HepG2 (cell line): Measurements from ENCODE around the gene PSMB4. TPM values are rescaled to one million over a fixed set of nuclear protein-coding genes. Genes with fewer than 3 reads are reported as not detected.

ENCODE experiments used
- ASH2L ChIP-seq: fragments of 300-600, 200-600 bp; sonication (generic); IDR thresholded peaks from 2 replicates; pipeline ENCODE4 v1.7.0; 2017; ENCODE audit warnings: low read depth, mild to moderate bottlenecking, moderate library complexity, mixed read lengths, low read length; ENCODE audit not compliant: insufficient read length
- MAFG ChIP-seq: sonication (generic); formaldehyde crosslinking; IDR thresholded peaks from 2 replicates; pipeline ENCODE4 v1.5.1; 2020; ENCODE audit warnings: mild to moderate bottlenecking, missing genetic modification reagents
- MATR3 ChIP-seq: sonication (generic); formaldehyde crosslinking; IDR thresholded peaks from 2 replicates; pipeline ENCODE4 v1.4.0; 2020; ENCODE audit warnings: missing genetic modification reagents
- RBFOX2 ChIP-seq: fragments of 200-400 bp; formaldehyde crosslinking; IDR thresholded peaks from 2 replicates; pipeline ENCODE4 v1.6.1; 2017; ENCODE audit warnings: low read depth, mild to moderate bottlenecking, low read length
- REL ChIP-seq: sonication (generic); formaldehyde crosslinking; conservative IDR thresholded peaks from 2 replicates; pipeline ENCODE4 v1.8.0; 2022; ENCODE audit warnings: mild to moderate bottlenecking, missing genetic modification reagents, moderate library complexity
- SKI ChIP-seq: fragments of 450-650 bp; IDR thresholded peaks from one replicate; pipeline ENCODE4 v1.6.1; 2018; ENCODE audit warnings: mild to moderate bottlenecking; ENCODE audit not compliant: partially characterized antibody
- SMC3 ChIP-seq: IDR thresholded peaks from 2 replicates; pipeline ENCODE4 v1.6.1; 2011; ENCODE audit warnings: low read length, improper control_type of control experiment
- SOX5 ChIP-seq: IDR thresholded peaks from 2 replicates; pipeline ENCODE4 v1.6.1; 2016; ENCODE audit warnings: borderline replicate concordance
- TAF15 ChIP-seq: fragments of 200-400 bp; formaldehyde crosslinking; IDR thresholded peaks from one replicate; pipeline ENCODE4 v1.6.1; 2018; ENCODE audit warnings: mild to moderate bottlenecking, low read depth, low read length; ENCODE audit not compliant: poor library complexity, severe bottlenecking
- ZBTB3 ChIP-seq: sonication (generic); formaldehyde crosslinking; IDR thresholded peaks from 2 replicates; pipeline ENCODE4 v1.4.0; 2020; ENCODE audit warnings: low read depth, mild to moderate bottlenecking, moderate library complexity, missing genetic modification reagents, borderline replicate concordance
- ZFYVE20 ChIP-seq: sonication (generic); formaldehyde crosslinking; IDR thresholded peaks from 2 replicates; pipeline ENCODE4 v1.8.0; 2023; ENCODE audit warnings: low read depth, mild to moderate bottlenecking, moderate library complexity, missing genetic modification reagents, borderline replicate concordance
- ZMYM2 ChIP-seq: sonication (generic); formaldehyde crosslinking; IDR thresholded peaks from 2 replicates; pipeline ENCODE4 v1.8.0; 2022; ENCODE audit warnings: mild to moderate bottlenecking, missing genetic modification reagents
- ZNF253 ChIP-seq: sonication (generic); formaldehyde crosslinking; IDR thresholded peaks from 2 replicates; pipeline ENCODE4 v1.8.0; 2022; ENCODE audit warnings: mild to moderate bottlenecking, missing genetic modification reagents, borderline replicate concordance
- ZNF331 ChIP-seq: sonication (generic); formaldehyde crosslinking; IDR thresholded peaks from 2 replicates; pipeline ENCODE4 v1.4.0; 2020; ENCODE audit warnings: missing genetic modification reagents
- ZSCAN21 ChIP-seq: sonication (generic); formaldehyde crosslinking; IDR thresholded peaks from 2 replicates; pipeline ENCODE4 v1.8.0; 2022; ENCODE audit warnings: mild to moderate bottlenecking, missing genetic modification reagents, moderate library complexity, borderline replicate concordance
- polyA plus RNA-seq, 8 experiments: library from polyadenylated mRNA; depleted of rRNA in 3 of 8; stranded (reverse) in 7 of 8; unstranded in 1 of 8; fragments of >200 nt; fragmentation: Illumina TruSeq in 4 of 8; extraction: Trizol in 4 of 8; gene quantifications; 2 replicates each; pipeline versions ENCODE4 v1.2.1 to v1.2.3, GENCODE V29; 2011 to 2016; ENCODE audit warnings: low read depth in 4 of 8, missing spikeins in 1 of 8, mixed read lengths in 1 of 8; ENCODE audit not compliant: insufficient read depth in 1 of 8
- total RNA-seq, 5 experiments: library from RNA; depleted of rRNA; stranded (reverse); fragments of >200 nt; fragmentation: Illumina TruSeq; extraction: Trizol; gene quantifications; 2 replicates each; pipeline ENCODE4 v1.2.3, GENCODE V29; 2016; ENCODE audit warnings: low read depth in 1 of 5
- TF ChIP-seq, protein P1 (sequence below): sonication (generic); formaldehyde crosslinking; conservative IDR thresholded peaks from 2 replicates; pipeline ENCODE4 v1.4.0; 2020; ENCODE audit warnings: missing genetic modification reagents
- TF ChIP-seq, protein P2 (sequence below): sonication (generic); formaldehyde crosslinking; IDR thresholded peaks from 2 replicates; pipeline ENCODE4 v1.8.1; 2023; ENCODE audit warnings: mild to moderate bottlenecking, moderate library complexity, missing genetic modification reagents
- TF ChIP-seq, protein P3 (sequence below): sonication (generic); formaldehyde crosslinking; IDR thresholded peaks from 2 replicates; pipeline ENCODE4 v1.4.0; 2020; ENCODE audit warnings: mild to moderate bottlenecking, missing genetic modification reagents
- TF ChIP-seq, protein P4 (sequence below): sonication (generic); formaldehyde crosslinking; IDR thresholded peaks from 2 replicates; pipeline ENCODE4 v1.5.0; 2020; ENCODE audit warnings: mild to moderate bottlenecking, missing genetic modification reagents, borderline replicate concordance

The PSMB4 gene
- total and polyA plus RNA-seq, 2 of the 13 experiments (the other 11 are each of a cell fraction or from before 2014, with no cell fraction given), result 336 to 383 TPM

DNA sequence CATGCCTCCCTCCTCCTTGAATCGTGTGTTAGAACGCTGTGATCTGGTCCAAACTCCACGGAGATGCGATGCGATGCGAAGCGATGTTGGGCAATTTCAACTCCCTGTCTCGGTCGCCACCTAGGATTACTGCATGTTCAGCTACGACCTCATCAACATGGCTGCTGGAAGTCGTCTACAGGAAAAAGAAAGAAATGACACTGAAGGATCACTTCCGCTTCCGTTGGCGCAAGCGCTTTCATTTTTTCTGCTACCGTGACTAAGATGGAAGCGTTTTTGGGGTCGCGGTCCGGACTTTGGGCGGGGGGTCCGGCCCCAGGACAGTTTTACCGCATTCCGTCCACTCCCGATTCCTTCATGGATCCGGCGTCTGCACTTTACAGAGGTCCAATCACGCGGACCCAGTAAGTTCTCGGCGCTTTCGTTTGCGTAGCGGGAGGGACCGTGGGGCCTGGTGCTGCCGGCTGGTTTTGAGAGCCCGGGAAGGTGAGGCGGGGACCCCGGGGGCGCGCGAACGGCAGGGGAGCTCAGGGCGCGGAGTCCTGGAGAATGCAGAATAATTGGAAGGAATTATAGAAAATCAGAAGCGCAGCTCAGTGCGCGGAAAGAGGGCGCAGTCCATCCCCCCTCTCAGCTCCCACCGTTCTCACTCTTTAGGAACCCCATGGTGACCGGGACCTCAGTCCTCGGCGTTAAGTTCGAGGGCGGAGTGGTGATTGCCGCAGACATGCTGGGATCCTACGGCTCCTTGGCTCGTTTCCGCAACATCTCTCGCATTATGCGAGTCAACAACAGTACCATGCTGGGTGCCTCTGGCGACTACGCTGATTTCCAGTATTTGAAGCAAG, at the start of gene PSMB4 (continued):
- TF ChIP-seq, protein P1, sequence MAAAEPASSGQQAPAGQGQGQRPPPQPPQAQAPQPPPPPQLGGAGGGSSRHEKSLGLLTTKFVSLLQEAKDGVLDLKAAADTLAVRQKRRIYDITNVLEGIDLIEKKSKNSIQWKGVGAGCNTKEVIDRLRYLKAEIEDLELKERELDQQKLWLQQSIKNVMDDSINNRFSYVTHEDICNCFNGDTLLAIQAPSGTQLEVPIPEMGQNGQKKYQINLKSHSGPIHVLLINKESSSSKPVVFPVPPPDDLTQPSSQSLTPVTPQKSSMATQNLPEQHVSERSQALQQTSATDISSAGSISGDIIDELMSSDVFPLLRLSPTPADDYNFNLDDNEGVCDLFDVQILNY (CRISPR knock-in tag), result no peak
- 0 out of 2 replicates have a peak, but pooled peaks have one; percentile 50 for TF ChIP-seq ZBTB3 (CRISPR knock-in tag)
- peak; percentile 33; the same call in 1 of the 2 replicates for TF ChIP-seq ZNF331 (CRISPR knock-in tag)
- TF ChIP-seq, protein P2, sequence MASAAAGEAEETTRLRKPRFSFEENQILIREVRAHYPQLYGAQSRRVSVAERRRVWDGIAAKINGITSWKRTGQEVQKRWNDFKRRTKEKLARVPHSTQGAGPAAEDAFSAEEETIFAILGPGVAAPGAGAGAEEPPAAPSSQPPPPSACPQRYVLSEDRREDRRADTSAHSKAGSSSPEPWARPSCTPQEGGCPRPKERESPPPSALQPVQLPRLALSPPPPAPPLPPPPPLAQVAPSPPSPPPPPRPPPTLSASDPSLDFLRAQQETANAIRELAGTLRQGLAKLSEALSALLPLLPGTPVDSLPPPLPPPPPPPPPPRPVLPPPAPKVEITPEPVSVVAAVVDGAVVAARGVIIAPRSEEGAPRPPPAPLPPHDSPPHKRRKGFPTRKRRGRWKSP (CRISPR knock-in tag), result peak; percentile 52; the same call in 1 of the 2 replicates
- TF ChIP-seq SMC3, result 0 out of 2 replicates have a peak, but pooled peaks have one; percentile 37
- TF ChIP-seq, protein P3, sequence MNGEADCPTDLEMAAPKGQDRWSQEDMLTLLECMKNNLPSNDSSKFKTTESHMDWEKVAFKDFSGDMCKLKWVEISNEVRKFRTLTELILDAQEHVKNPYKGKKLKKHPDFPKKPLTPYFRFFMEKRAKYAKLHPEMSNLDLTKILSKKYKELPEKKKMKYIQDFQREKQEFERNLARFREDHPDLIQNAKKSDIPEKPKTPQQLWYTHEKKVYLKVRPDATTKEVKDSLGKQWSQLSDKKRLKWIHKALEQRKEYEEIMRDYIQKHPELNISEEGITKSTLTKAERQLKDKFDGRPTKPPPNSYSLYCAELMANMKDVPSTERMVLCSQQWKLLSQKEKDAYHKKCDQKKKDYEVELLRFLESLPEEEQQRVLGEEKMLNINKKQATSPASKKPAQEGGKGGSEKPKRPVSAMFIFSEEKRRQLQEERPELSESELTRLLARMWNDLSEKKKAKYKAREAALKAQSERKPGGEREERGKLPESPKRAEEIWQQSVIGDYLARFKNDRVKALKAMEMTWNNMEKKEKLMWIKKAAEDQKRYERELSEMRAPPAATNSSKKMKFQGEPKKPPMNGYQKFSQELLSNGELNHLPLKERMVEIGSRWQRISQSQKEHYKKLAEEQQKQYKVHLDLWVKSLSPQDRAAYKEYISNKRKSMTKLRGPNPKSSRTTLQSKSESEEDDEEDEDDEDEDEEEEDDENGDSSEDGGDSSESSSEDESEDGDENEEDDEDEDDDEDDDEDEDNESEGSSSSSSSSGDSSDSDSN, result peak; percentile 59
- TF ChIP-seq ZNF253 (CRISPR knock-in tag), result no peak
- TF ChIP-seq RBFOX2, result peak; percentile 72
- TF ChIP-seq SKI, result no peak
- TF ChIP-seq SOX5, result peak; percentile 42; the same call in 1 of the 2 replicates
- TF ChIP-seq TAF15, result no peak
- TF ChIP-seq ASH2L, result peak; percentile 78
- TF ChIP-seq REL (CRISPR knock-in tag), result no peak
- TF ChIP-seq ZSCAN21 (CRISPR knock-in tag), result 0 out of 2 replicates have a peak, but pooled peaks have one; percentile 32
- TF ChIP-seq, protein P4, sequence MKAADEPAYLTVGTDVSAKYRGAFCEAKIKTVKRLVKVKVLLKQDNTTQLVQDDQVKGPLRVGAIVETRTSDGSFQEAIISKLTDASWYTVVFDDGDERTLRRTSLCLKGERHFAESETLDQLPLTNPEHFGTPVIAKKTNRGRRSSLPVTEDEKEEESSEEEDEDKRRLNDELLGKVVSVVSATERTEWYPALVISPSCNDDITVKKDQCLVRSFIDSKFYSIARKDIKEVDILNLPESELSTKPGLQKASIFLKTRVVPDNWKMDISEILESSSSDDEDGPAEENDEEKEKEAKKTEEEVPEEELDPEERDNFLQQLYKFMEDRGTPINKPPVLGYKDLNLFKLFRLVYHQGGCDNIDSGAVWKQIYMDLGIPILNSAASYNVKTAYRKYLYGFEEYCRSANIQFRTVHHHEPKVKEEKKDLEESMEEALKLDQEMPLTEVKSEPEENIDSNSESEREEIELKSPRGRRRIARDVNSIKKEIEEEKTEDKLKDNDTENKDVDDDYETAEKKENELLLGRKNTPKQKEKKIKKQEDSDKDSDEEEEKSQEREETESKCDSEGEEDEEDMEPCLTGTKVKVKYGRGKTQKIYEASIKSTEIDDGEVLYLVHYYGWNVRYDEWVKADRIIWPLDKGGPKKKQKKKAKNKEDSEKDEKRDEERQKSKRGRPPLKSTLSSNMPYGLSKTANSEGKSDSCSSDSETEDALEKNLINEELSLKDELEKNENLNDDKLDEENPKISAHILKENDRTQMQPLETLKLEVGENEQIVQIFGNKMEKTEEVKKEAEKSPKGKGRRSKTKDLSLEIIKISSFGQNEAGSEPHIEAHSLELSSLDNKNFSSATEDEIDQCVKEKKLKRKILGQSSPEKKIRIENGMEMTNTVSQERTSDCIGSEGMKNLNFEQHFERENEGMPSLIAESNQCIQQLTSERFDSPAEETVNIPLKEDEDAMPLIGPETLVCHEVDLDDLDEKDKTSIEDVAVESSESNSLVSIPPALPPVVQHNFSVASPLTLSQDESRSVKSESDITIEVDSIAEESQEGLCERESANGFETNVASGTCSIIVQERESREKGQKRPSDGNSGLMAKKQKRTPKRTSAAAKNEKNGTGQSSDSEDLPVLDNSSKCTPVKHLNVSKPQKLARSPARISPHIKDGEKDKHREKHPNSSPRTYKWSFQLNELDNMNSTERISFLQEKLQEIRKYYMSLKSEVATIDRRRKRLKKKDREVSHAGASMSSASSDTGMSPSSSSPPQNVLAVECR (CRISPR knock-in tag), result peak; percentile 86; the same call in 1 of the 2 replicates
- TF ChIP-seq ZMYM2, result 0 out of 2 replicates have a peak, but pooled peaks have one; percentile 65
- no peak for TF ChIP-seq ZFYVE20 (CRISPR knock-in tag)
- no peak for TF ChIP-seq MATR3 (CRISPR knock-in tag)
- no peak for TF ChIP-seq MAFG
